Stimulated activated CD4-positive, alpha-beta T cell treated with anti-CD3 and anti-CD28 coated beads, Interleukin-2, amount 100 ng/mL, for 48 hours (primary cell): ENCODE measurements around the gene CCDC61.

Experiments
- DNase-seq, 2 donors: peaks; one replicate each; pipeline ENCODE4 v3.0.0-alpha.2; 2020

The CCDC61 gene

DNA sequence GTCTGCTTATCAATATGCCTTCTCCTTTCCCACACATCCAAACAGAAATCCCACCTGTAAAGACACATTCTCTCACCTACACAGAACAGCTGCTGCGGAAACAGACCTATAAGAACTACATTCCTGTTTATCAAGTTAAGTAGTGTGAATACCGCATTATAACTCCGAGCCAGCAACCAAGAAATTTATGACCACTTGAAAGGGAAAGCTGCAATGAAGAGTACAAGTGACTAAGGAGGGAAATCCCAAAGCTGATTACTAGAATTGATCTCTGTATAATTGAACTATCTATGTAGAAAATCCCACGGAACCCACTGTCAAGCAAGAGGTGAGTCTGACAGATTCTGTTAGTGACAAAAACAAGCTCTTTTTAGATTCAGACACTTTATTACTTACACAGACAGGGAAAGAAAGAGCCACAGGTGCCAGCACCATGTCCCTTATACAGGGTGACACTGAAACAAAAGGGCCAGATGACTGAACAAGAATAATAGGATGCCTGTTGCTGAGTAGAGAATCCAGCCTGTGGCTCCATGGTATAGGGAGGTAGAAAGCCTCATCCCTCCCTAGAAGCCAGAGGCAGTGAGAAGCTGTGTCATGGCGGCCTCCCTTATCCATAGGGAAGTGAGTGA is 47.1 kb downstream of the CCDC61 start:
- DNase-seq: no peak

GRCh38 chr19:46043519-46043918 is 48.3 kb downstream of the CCDC61 start:
- DNase-seq: no peak

- DNase-seq: peak in 1 of 2 donors; percentile 11
These were observed 54.3 kb downstream of the CCDC61 start for GRCh38 chr19:46049597-46049996.

GRCh38 chr19:46052896-46053295 is 57.6 kb downstream of the CCDC61 start:
- no peak for DNase-seq

GRCh38 chr19:46056536-46056935 is 61.3 kb downstream of the CCDC61 start:
- DNase-seq: no peak

DNA sequence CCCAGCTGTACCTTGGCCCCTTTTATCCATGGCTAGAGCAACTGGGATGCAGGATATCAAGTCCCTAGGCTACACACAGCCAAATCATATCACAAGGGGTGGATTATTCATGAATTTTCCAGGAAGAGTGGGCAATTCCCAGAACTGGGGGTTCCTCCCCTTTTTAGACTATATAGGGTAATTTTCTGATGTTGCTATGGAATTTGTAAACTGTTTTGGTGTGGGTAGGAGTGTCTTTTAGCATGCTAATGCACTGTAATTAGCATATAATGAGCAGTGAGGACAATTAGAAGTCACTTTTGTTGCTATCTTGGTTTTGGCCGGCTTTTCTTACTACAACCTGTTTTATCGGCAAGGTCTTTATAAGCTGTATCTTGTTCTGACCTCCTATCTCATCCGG is 63.5 kb downstream of the CCDC61 start:
- no peak for DNase-seq

DNA sequence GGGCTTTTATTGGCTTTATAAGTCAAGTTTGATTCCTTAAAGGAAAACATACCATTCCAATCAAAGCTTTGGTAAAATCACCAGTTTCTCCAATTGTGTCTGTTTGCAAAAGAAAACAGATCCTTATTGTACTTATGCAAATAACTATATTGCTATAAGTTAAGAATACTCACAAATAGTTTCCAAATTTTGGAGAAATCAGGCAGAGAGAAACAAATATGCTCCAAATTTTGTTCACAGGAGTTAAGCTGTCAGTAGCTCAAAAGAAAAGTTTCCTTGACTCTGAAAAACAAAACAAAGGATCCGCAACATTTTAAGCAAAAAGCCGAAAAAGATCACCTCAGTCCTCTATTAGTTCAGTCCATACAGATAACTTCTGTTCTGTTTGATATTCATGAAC is 64.7 kb downstream of the CCDC61 start:
- DNase-seq: no peak

DNA sequence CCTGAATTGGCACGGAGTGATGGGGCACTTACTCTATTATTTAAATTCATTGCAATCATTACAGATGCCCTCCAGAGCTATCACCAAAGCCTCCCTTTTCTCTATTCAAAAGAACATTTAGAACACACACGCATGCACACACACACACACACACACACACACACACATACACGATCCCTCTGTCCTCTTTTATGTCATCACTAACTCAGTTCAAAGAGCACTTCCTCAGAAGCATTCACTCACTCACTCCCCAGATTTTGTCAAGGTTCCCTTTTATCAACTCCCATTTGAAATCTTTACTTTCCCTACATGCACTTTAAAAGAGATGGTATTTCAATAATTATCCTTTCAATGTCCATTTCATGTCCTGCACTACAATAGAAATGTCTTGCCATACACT is 67.9 kb downstream of the CCDC61 start:
- DNase-seq: no peak

- no peak for DNase-seq
These were observed 70.3 kb downstream of the CCDC61 start for GRCh38 chr19:46065486-46066071.

- DNase-seq: no peak
These were observed 71.2 kb downstream of the CCDC61 start for GRCh38 chr19:46066471-46066870.

DNA sequence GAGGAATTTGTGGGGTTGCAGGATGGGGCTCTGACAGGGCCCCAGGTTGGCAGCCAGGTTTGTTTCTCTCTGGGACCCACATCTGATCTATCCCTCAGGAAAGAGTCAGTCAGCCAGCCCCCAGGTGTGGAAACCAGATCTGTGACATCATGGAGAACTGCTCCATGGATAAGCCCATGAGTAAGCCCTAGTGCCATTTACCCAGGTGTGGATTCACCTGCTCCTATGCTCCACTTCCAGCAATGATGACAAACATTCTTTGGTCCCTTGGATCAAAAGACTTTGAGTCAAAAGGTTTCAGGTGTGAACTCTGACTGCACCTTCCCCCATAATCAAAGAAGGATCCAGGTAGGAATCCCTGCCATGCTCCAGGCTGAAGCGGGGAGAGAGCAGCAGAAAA is 72.4 kb downstream of the CCDC61 start:
- DNase-seq: no peak
